ENCODE results near the gene MGA. TPM values are rescaled to one million over a fixed set of nuclear protein-coding genes. Genes with fewer than 3 reads are reported as not detected.

MGA gene
- total RNA-seq, 2 donors from 2014 or later = 28.8 to 45.5 TPM

- no peak for ATAC-seq
- Histone ChIP-seq H3K27ac (no peak overlapping the region), H3K36me3 (replicated peaks in 1 of 2; ENCODE audit: insufficient read depth in 1 of 2, low read depth in 2 of 2) (no peaks in the 10 kb centered on the region), H3K27me3 (no peaks in the 10 kb centered on the region), H3K9me3 (no peaks in the 10 kb centered on the region), H3K4me1 (peaks cover 15% of the 10 kb centered on the region), H3K4me3 (no peak overlapping the region)
- DNase-seq = no peak
- TF ChIP-seq POLR2A (IDR thresholded peaks at IDR 0.05) = no peak
- WGBS, 2 donors = 87 to 90% methylated on average over 1 to 4 of the region's 4 CpGs
- intact Hi-C loops (cut with DNase I) = no loop called here
Measured at GRCh38 chr15:41794081-41794480, 133.9 kb downstream of the MGA start.

- no peak for ATAC-seq
- H3K36me3 ChIP-seq (replicated peaks in 1 of 2; ENCODE audit: insufficient read depth in 1 of 2, low read depth in 2 of 2) = no peaks in the 10 kb centered on the region
- no peak overlapping the region for H3K4me3 ChIP-seq
- H3K4me1 ChIP-seq = peaks cover under 1% of the 10 kb centered on the region
- WGBS, 2 donors = 76 to 79% methylated on average over 10 of the region's 10 CpGs
- TF ChIP-seq POLR2A (IDR thresholded peaks at IDR 0.05) = no peak
- TF ChIP-seq CTCF (IDR thresholded peaks at IDR 0.05) = no peak
- H3K27me3 ChIP-seq = no peaks in the 10 kb centered on the region
- intact Hi-C loops (cut with DNase I) = no loop called here
- DNase-seq = no peak
- no peaks in the 10 kb centered on the region for H3K9me3 ChIP-seq
- H3K27ac ChIP-seq = no peak overlapping the region
Measured at GRCh38 chr15:41795996-41796856, 136.0 kb downstream of the MGA start.

- ATAC-seq (no peak), DNase-seq (no peak)
- H3K4me1 ChIP-seq = no peaks in the 10 kb centered on the region
- WGBS, 2 donors = 81 to 82% methylated on average over 8 of the region's 8 CpGs
- intact Hi-C loops (cut with DNase I) = no loop called here
- TF ChIP-seq POLR2A (IDR thresholded peaks at IDR 0.05) (no peak), CTCF (IDR thresholded peaks at IDR 0.05) (no peak)
- H3K9me3 ChIP-seq = no peaks in the 10 kb centered on the region
- H3K36me3 ChIP-seq (replicated peaks in 1 of 2; ENCODE audit: insufficient read depth in 1 of 2, low read depth in 2 of 2) = no peaks in the 10 kb centered on the region
- H3K4me3 ChIP-seq = no peak overlapping the region
- no peak overlapping the region for H3K27ac ChIP-seq
- no peaks in the 10 kb centered on the region for H3K27me3 ChIP-seq
Measured at GRCh38 chr15:41797201-41797944, 137.2 kb downstream of the MGA start.

GRCh38 chr15:41798607-41799487, 138.6 kb downstream of the MGA start:
- no peak for DNase-seq
- Histone ChIP-seq H3K4me1 (no peaks in the 10 kb centered on the region), H3K27ac (no peak overlapping the region), H3K4me3 (no peak overlapping the region), H3K9me3 (no peaks in the 10 kb centered on the region), H3K27me3 (no peaks in the 10 kb centered on the region), H3K36me3 (replicated peaks in 1 of 2; ENCODE audit: insufficient read depth in 1 of 2, low read depth in 2 of 2) (no peaks in the 10 kb centered on the region)
- 82 to 88% methylated on average over 7 to 9 of the region's 9 CpGs for WGBS, 2 donors
- intact Hi-C loops (cut with DNase I) = no loop called here
- no peak for ATAC-seq
- TF ChIP-seq POLR2A (IDR thresholded peaks at IDR 0.05) = no peak
- no peak for TF ChIP-seq CTCF (IDR thresholded peaks at IDR 0.05)

GRCh38 chr15:41799488-41799805, 139.2 kb downstream of the MGA start:
- WGBS, 2 donors = 76 to 91% methylated on average over 5 of the region's 5 CpGs
- Histone ChIP-seq H3K36me3 (replicated peaks in 1 of 2; ENCODE audit: insufficient read depth in 1 of 2, low read depth in 2 of 2) (no peaks in the 10 kb centered on the region), H3K4me3 (no peak overlapping the region), H3K9me3 (no peaks in the 10 kb centered on the region), H3K27me3 (no peaks in the 10 kb centered on the region), H3K27ac (no peak overlapping the region), H3K4me1 (no peaks in the 10 kb centered on the region)
- intact Hi-C loops (cut with DNase I) = no loop called here
- TF ChIP-seq POLR2A (IDR thresholded peaks at IDR 0.05) = no peak
- no peak for TF ChIP-seq CTCF (IDR thresholded peaks at IDR 0.05)
- no peak for ATAC-seq
- no peak for DNase-seq
